Activated B cell treated with CpG ODN at 0.5 μM for 24 hours (primary cell): ENCODE data around the gene SRCAP. TPM values are rescaled to one million over a fixed set of nuclear protein-coding genes. Genes with fewer than 3 reads are reported as not detected.

ENCODE experiments used
- ATAC-seq: fragments of 200-7000 bp; cut with Tn5 transposase; one replicate; pipeline ENCODE4 v1.10.0; 2021; ENCODE audit warnings: low read depth, mild to moderate bottlenecking, moderate library complexity
- CTCF ChIA-PET: fragments of 350-600 bp; sonication (Branson Sonifier 250); formaldehyde crosslinking; loops from one replicate; lab custom pipeline; 2021; ENCODE audit warnings: antibody characterized with exemption; lab: Charles Lee
- POLR2A ChIA-PET: fragments of 350-600 bp; sonication (Branson Sonifier 250); formaldehyde crosslinking; loops from one replicate; lab custom pipeline; 2021; ENCODE audit warnings: antibody characterized with exemption; lab: Charles Lee
- DNase-seq: peaks from one replicate; pipeline ENCODE4 v3.0.0; 2022
- H3K27ac Mint-ChIP-seq: one replicate; pipeline ENCODE4 v1.8.0; 2020; ENCODE audit warnings: mixed read lengths
- H3K27me3 Mint-ChIP-seq: one replicate; pipeline ENCODE4 v1.8.0; 2021; ENCODE audit warnings: mixed read lengths
- H3K36me3 Mint-ChIP-seq: one replicate; pipeline ENCODE4 v1.8.0; 2021; ENCODE audit warnings: low read depth, mixed read lengths
- H3K4me1 Mint-ChIP-seq: one replicate; pipeline ENCODE4 v1.8.0; 2021; ENCODE audit warnings: mixed read lengths
- H3K4me3 Mint-ChIP-seq: one replicate; pipeline ENCODE4 v1.8.0; 2020; ENCODE audit warnings: mild to moderate bottlenecking, mixed read lengths
- H3K9me3 Mint-ChIP-seq: one replicate; pipeline ENCODE4 v1.8.0; 2020; ENCODE audit warnings: mixed read lengths
- CTCF ChIP-seq: fragments of 200-600 bp; IDR thresholded peaks from one replicate; pipeline ENCODE4 v1.8.0; 2022; ENCODE audit warnings: antibody characterized with exemption, mild to moderate bottlenecking
- intact Hi-C: fragments of 100-400 bp; cut with micrococcal nuclease; formaldehyde crosslinking; loops from one replicate; pipeline ENCODE4 v1.15.1; 2024
- total RNA-seq: library from RNA; stranded (reverse); gene quantifications from 2 replicates; pipeline ENCODE4 v1.2.3, GENCODE V29; 2022

The SRCAP gene
- total RNA-seq, 1 donor from 2014 or later: 123 TPM

DNA sequence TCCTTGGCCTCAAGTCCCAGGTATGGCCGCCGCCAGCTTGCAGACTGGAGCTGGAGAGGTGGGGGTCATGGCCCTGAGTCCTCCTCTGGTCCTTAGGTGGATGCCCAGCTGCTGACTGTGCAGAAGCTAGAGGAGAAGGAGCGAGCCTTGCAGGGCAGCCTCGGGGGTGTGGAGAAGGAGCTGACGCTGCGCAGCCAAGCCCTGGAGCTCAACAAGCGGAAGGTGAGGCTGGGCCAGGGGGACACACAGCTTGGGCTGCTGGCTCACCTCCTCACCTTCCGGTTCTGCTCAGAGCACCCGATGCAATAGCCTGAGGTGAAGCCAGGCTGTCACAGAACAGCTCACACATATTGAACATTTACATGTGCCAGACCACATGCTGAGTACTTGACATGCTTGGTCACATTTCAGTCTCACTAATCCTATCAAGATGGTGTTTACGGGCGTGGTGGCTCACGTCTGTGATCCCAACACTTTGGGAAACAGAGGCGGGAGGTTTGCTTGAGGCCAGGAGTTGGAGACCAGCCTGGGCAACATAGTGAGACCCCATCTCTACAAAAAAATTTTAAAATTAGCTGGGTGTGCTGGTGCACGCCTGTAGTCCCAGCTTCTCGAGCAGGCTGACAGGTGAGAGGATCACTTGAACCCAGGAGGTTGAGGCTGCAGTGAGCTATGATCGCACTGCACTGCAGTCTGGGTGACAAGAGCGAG, 70.6 kb downstream of the SRCAP start:
- ATAC-seq: peak; percentile 64
- POLR2A ChIA-PET: interaction anchor here (0.6 to 1.0 kb wide), 4 partner anchors 21 to 900 kb away, joined by 3 to 10 read pairs (median 4); partner anchors contain the start of gene PHKG2
- Mint-ChIP-seq H3K4me1 (peaks cover 29% of the 10 kb centered on the region), H3K4me3 (no peak overlapping the region), H3K27ac (no peak overlapping the region), H3K9me3 (no peaks in the 10 kb centered on the region), H3K27me3 (no peaks in the 10 kb centered on the region), H3K36me3 (peaks cover 95% of the 10 kb centered on the region)
- no peak for TF ChIP-seq CTCF
- CTCF ChIA-PET: no interaction called here
- intact Hi-C loops: loop anchor here (5.0 kb wide), 1 partner anchor 38 kb away; no protein-coding TSS in a partner anchor
- no peak for DNase-seq

DNA sequence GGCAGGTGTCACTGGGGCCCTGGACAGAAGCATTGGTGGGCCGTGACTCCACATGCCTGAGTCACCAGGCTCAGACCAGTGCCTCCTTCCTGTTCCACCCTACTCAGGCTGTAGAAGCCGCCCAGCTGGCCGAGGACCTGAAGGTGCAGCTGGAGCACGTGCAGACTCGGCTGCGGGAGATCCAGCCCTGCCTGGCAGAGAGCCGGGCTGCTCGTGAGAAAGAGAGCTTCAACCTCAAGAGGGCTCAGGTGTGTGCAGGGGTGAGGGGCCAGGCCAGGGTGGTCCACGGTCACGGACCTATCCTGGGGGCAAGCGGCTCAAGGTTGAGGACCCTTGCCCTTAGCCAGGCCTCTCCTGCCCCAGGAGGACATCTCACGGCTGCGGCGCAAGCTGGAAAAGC, 72.8 kb downstream of the SRCAP start:
- no peak for TF ChIP-seq CTCF
- peaks cover 42% of the 10 kb centered on the region for H3K4me1 Mint-ChIP-seq
- DNase-seq: no peak
- peaks cover 77% of the 10 kb centered on the region for H3K36me3 Mint-ChIP-seq
- intact Hi-C loops: loop anchor here (5.0 kb wide), 1 partner anchor 36 kb away; no protein-coding TSS in a partner anchor
- ATAC-seq: no peak
- no peak overlapping the region for H3K4me3 Mint-ChIP-seq
- H3K9me3 Mint-ChIP-seq: no peaks in the 10 kb centered on the region
- H3K27ac Mint-ChIP-seq: no peak overlapping the region
- ChIA-PET CTCF (no interaction called here), POLR2A (no interaction called here)
- H3K27me3 Mint-ChIP-seq: no peaks in the 10 kb centered on the region

GRCh38 chr16:30773826-30774225, 74.9 kb downstream of the SRCAP start:
- H3K27me3 Mint-ChIP-seq: peaks cover 11% of the 10 kb centered on the region
- H3K9me3 Mint-ChIP-seq: no peaks in the 10 kb centered on the region
- TF ChIP-seq CTCF: no peak
- ChIA-PET CTCF (no interaction called here), POLR2A (interaction anchor here (2.7 kb wide), 1 partner anchor 40 kb away, joined by 12 read pairs; no protein-coding TSS in a partner anchor)
- no peak for ATAC-seq
- DNase-seq: no peak
- H3K4me1 Mint-ChIP-seq: peaks cover 29% of the 10 kb centered on the region
- no peak overlapping the region for H3K4me3 Mint-ChIP-seq
- H3K27ac Mint-ChIP-seq: no peak overlapping the region
- intact Hi-C loops: loop anchor here (5.0 kb wide), 1 partner anchor 33 kb away; no protein-coding TSS in a partner anchor
- peaks cover 57% of the 10 kb centered on the region for H3K36me3 Mint-ChIP-seq

- no peaks in the 10 kb centered on the region for H3K9me3 Mint-ChIP-seq
- H3K4me1 Mint-ChIP-seq: peaks cover 22% of the 10 kb centered on the region
- intact Hi-C loops: loop anchor here (5.0 kb wide), 1 partner anchor 33 kb away; no protein-coding TSS in a partner anchor
- ChIA-PET CTCF (no interaction called here), POLR2A (interaction anchor here (1.0 to 2.7 kb wide), 7 partner anchors 10 to 116 kb away, joined by 3 to 12 read pairs (median 4); partner anchors contain the start of gene PHKG2)
- DNase-seq: no peak
- TF ChIP-seq CTCF: no peak
- H3K4me3 Mint-ChIP-seq: peak overlapping the region; percentile 89
- no peak for ATAC-seq
- peaks cover 11% of the 10 kb centered on the region for H3K27me3 Mint-ChIP-seq
- H3K27ac Mint-ChIP-seq: no peak overlapping the region
- peaks cover 50% of the 10 kb centered on the region for H3K36me3 Mint-ChIP-seq
Observed at GRCh38 chr16:30774367-30775130, 75.6 kb downstream of the SRCAP start.

DNA sequence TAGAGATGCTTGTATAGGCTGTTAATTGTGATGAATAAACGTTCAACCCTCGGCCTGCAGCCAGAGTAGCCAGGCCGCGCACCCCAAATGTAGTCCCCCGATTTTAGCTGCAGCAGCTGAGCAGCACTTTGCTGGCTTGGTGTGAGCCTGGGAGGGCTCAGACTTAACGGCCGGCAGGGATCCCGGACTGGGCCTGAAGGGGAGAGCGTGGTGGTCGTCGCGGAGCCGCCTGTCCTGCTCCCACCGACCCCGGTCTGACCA, 76.1 kb downstream of the SRCAP start:
- H3K36me3 Mint-ChIP-seq: peaks cover 46% of the 10 kb centered on the region
- H3K9me3 Mint-ChIP-seq: no peaks in the 10 kb centered on the region
- DNase-seq (no peak), ATAC-seq (no peak)
- no peak overlapping the region for H3K27ac Mint-ChIP-seq
- CTCF ChIA-PET: no interaction called here
- H3K4me3 Mint-ChIP-seq: peak overlapping the region; percentile 89
- intact Hi-C loops: no loop called here
- POLR2A ChIA-PET: interaction anchor here (0.8 to 2.7 kb wide), 9 partner anchors 10 to 116 kb away, joined by 3 to 12 read pairs (median 3); partner anchors contain the start of gene PHKG2
- H3K4me1 Mint-ChIP-seq: peaks cover 21% of the 10 kb centered on the region
- TF ChIP-seq CTCF: no peak
- peaks cover 11% of the 10 kb centered on the region for H3K27me3 Mint-ChIP-seq
